Activated B cell treated with CpG ODN at 0.5 μM for 24 hours (primary cell): Measurements from ENCODE around the gene FGGY. TPM values are rescaled to one million over a fixed set of nuclear protein-coding genes. Genes with fewer than 3 reads are reported as not detected.

ENCODE experiments used
- ATAC-seq: fragments of 200-7000 bp; cut with Tn5 transposase; one replicate; pipeline ENCODE4 v1.10.0; 2021; ENCODE audit warnings: low read depth, mild to moderate bottlenecking, moderate library complexity
- CTCF ChIA-PET: fragments of 350-600 bp; sonication (Branson Sonifier 250); formaldehyde crosslinking; loops from one replicate; lab custom pipeline; 2021; ENCODE audit warnings: antibody characterized with exemption; lab: Charles Lee
- POLR2A ChIA-PET: fragments of 350-600 bp; sonication (Branson Sonifier 250); formaldehyde crosslinking; loops from one replicate; lab custom pipeline; 2021; ENCODE audit warnings: antibody characterized with exemption; lab: Charles Lee
- DNase-seq: peaks from one replicate; pipeline ENCODE4 v3.0.0; 2022
- H3K27ac Mint-ChIP-seq: one replicate; pipeline ENCODE4 v1.8.0; 2020; ENCODE audit warnings: mixed read lengths
- H3K27me3 Mint-ChIP-seq: one replicate; pipeline ENCODE4 v1.8.0; 2021; ENCODE audit warnings: mixed read lengths
- H3K36me3 Mint-ChIP-seq: one replicate; pipeline ENCODE4 v1.8.0; 2021; ENCODE audit warnings: low read depth, mixed read lengths
- H3K4me1 Mint-ChIP-seq: one replicate; pipeline ENCODE4 v1.8.0; 2021; ENCODE audit warnings: mixed read lengths
- H3K4me3 Mint-ChIP-seq: one replicate; pipeline ENCODE4 v1.8.0; 2020; ENCODE audit warnings: mild to moderate bottlenecking, mixed read lengths
- H3K9me3 Mint-ChIP-seq: one replicate; pipeline ENCODE4 v1.8.0; 2020; ENCODE audit warnings: mixed read lengths
- intact Hi-C: fragments of 100-400 bp; cut with micrococcal nuclease; formaldehyde crosslinking; loops from one replicate; pipeline ENCODE4 v1.15.1; 2024
- total RNA-seq: library from RNA; stranded (reverse); gene quantifications from 2 replicates; pipeline ENCODE4 v1.2.3, GENCODE V29; 2022
- TF ChIP-seq, protein P1 (sequence below): fragments of 200-600 bp; IDR thresholded peaks from one replicate; pipeline ENCODE4 v1.8.0; 2022; ENCODE audit warnings: antibody characterized with exemption, mild to moderate bottlenecking

Gene FGGY
- total RNA-seq, 1 donor from 2014 or later = 24.0 TPM

DNA sequence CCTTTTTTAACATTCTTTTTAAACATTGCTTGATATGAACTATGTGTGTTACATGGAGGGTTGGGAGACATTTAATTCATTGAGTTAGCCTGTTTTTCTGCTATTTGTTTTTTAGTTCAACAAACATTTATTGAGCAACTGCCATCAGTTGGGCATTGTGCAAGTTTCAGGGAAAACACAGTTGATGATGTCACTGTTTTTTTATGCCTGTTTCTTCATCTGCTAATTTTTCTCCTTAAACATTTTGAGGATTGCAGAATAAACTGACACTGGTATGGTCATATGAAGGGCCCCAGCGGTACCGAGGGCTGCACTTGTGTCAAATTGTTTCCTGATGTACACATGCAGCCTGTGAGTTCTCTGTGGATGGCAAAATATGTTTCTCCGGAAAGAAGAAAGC is 253.0 kb downstream of the FGGY start:
- ChIA-PET CTCF (no interaction called here), POLR2A (no interaction called here)
- no peaks in the 10 kb centered on the region for H3K27me3 Mint-ChIP-seq
- no peak overlapping the region for H3K4me3 Mint-ChIP-seq
- ATAC-seq = no peak
- H3K36me3 Mint-ChIP-seq = peaks cover 10% of the 10 kb centered on the region
- no peak overlapping the region for H3K27ac Mint-ChIP-seq
- intact Hi-C loops = no loop called here
- TF ChIP-seq, protein P1, sequence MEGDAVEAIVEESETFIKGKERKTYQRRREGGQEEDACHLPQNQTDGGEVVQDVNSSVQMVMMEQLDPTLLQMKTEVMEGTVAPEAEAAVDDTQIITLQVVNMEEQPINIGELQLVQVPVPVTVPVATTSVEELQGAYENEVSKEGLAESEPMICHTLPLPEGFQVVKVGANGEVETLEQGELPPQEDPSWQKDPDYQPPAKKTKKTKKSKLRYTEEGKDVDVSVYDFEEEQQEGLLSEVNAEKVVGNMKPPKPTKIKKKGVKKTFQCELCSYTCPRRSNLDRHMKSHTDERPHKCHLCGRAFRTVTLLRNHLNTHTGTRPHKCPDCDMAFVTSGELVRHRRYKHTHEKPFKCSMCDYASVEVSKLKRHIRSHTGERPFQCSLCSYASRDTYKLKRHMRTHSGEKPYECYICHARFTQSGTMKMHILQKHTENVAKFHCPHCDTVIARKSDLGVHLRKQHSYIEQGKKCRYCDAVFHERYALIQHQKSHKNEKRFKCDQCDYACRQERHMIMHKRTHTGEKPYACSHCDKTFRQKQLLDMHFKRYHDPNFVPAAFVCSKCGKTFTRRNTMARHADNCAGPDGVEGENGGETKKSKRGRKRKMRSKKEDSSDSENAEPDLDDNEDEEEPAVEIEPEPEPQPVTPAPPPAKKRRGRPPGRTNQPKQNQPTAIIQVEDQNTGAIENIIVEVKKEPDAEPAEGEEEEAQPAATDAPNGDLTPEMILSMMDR = no peak
- H3K4me1 Mint-ChIP-seq = no peaks in the 10 kb centered on the region
- DNase-seq = no peak
- H3K9me3 Mint-ChIP-seq = no peaks in the 10 kb centered on the region

DNA sequence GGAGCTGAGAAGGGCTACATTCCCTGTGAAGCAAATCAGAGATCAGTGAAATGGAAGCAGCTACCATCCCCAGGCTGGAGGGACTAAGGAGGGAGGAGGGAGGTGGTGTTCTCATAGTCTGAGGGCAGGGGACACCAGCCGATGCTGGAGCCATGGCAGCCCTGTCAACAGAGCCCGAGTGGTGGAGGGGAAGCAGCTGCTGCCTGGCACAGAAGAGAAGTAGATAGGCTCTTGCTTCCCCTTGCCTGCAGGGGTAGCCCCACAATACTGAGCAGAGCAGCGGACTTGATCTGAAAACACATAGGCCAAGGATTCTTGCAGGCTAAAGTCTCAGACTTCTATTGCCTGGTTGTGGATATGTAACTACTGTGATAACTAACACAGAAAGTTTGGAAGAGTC is 255.1 kb downstream of the FGGY start:
- Mint-ChIP-seq H3K4me3 (no peak overlapping the region), H3K27ac (no peak overlapping the region), H3K9me3 (peaks cover 2% of the 10 kb centered on the region), H3K27me3 (no peaks in the 10 kb centered on the region), H3K4me1 (no peaks in the 10 kb centered on the region), H3K36me3 (peaks cover 28% of the 10 kb centered on the region)
- ChIA-PET POLR2A (no interaction called here), CTCF (no interaction called here)
- TF ChIP-seq, protein P1 = no peak
- intact Hi-C loops = no loop called here
- no peak for DNase-seq
- ATAC-seq = no peak

DNA sequence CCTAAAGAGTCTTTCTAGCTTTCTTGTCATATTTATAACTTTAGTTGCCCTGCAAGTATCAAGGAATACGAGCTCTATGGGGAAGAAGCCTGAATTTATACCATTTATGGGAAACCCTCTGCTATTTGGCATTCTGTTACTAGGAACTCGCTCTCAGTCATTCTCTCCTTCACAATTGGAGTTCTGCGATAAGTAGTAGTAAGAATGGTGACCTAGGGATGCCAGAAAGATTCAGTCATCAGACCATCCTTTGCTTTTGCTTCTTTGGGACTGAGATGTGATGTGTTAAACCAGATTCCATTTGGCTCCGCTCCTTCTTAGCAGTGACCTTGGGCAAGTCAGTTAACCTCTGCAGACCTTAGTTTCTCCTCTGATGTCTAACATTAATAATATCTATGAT is 256.5 kb downstream of the FGGY start:
- no peaks in the 10 kb centered on the region for H3K4me1 Mint-ChIP-seq

DNA sequence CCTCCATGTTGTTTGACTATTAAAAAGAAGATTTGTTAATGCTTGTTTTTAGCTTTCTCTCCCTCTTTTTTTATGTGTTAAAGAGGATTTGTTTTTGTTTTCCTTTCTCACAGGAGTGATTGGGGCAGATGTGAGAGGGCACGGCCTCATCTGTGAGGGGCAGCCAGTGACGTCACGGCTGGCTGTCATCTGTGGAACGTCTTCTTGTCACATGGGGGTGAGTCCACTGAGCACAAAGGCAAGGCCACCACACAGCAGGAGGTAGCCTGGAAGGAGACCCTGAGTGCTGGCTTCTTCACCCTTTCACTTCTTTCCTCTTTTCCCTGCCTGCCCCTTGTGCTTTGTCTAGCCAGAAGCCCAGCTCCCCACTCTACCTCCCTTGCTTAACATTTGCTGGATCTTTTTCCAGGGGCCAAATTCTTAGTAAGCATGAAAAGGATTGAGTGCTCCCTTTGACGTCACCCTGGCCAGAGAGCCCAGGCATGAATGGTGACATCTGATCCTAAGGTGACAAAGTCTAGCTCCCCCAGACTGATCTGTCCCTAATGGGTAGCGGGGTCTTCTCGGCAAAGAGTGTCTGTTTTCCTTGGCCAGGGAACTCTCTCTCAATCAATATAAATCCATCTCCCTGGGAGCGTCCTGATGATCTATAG is 257.2 kb downstream of the FGGY start:
- DNase-seq = no peak
- Mint-ChIP-seq H3K9me3 (peaks cover 7% of the 10 kb centered on the region), H3K27me3 (no peaks in the 10 kb centered on the region), H3K27ac (no peak overlapping the region), H3K4me3 (no peak overlapping the region), H3K4me1 (no peaks in the 10 kb centered on the region), H3K36me3 (peaks cover 45% of the 10 kb centered on the region)
- ATAC-seq = no peak
- TF ChIP-seq, protein P1 = no peak
- CTCF ChIA-PET = no interaction called here
- intact Hi-C loops = no loop called here
- POLR2A ChIA-PET = no interaction called here

More for the DNA sequence above, 256.5 kb downstream of the FGGY start:
- ChIA-PET CTCF (no interaction called here), POLR2A (no interaction called here)
- H3K27me3 Mint-ChIP-seq = no peaks in the 10 kb centered on the region
- peaks cover 6% of the 10 kb centered on the region for H3K9me3 Mint-ChIP-seq
- H3K4me3 Mint-ChIP-seq = no peak overlapping the region
- no peak for ATAC-seq
- H3K36me3 Mint-ChIP-seq = peaks cover 37% of the 10 kb centered on the region
- no peak for DNase-seq
- H3K27ac Mint-ChIP-seq = no peak overlapping the region
- intact Hi-C loops = no loop called here
- TF ChIP-seq, protein P1 = no peak

DNA sequence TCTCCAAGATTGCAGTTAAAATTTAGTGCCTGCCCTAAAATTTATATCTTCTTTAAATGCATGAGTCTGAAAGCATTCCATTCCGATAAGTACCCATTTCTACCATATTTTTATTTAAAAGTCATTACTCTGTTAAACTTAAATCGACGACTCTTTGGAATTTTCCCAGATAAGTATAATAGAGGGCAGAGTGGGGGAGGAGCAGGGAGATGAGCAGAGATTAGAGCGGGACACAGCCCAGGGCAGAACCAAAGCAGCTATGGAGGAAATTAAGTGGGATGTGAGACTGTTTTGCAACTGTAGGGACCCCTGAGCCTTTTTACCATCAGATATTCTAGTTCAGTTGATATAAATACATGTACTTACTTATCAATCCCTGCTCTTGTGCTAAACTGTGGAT is 257.9 kb downstream of the FGGY start:
- ATAC-seq (no peak), DNase-seq (no peak)
- intact Hi-C loops = no loop called here
- Mint-ChIP-seq H3K27me3 (no peaks in the 10 kb centered on the region), H3K9me3 (peaks cover 7% of the 10 kb centered on the region), H3K4me1 (peaks cover under 1% of the 10 kb centered on the region), H3K27ac (no peak overlapping the region), H3K36me3 (peaks cover 46% of the 10 kb centered on the region), H3K4me3 (no peak overlapping the region)
- POLR2A ChIA-PET = no interaction called here
- CTCF ChIA-PET = no interaction called here
- TF ChIP-seq, protein P1 = no peak
